EH (cell line): Measurements from ENCODE around the gene C10orf53.
"Not testable (repeated sequence)": the region's sequence is repeated elsewhere in the genome, so short reads cannot be mapped to it uniquely, and the experiment has no call there.

ENCODE experiments used
- DNase-seq: peaks from one replicate; pipeline ENCODE4 v3.0.0-alpha.2; 2015; ENCODE audit warnings: low read depth

Gene C10orf53

GRCh38 chr10:49688261-49688846 lies 8.9 kb downstream of the C10orf53 start:
- no peak for DNase-seq

GRCh38 chr10:49688920-49689319 lies 9.5 kb downstream of the C10orf53 start:
- no peak for DNase-seq

GRCh38 chr10:49689882-49690510 lies 10.5 kb downstream of the C10orf53 start:
- no peak for DNase-seq

- peak; percentile 23 for DNase-seq
Observed at GRCh38 chr10:49690698-49691356, 11.4 kb downstream of the C10orf53 start.

GRCh38 chr10:49691588-49691987 lies 12.1 kb downstream of the C10orf53 start:
- no peak for DNase-seq

GRCh38 chr10:49694466-49694865 lies 15.0 kb downstream of the C10orf53 start:
- DNase-seq: no peak

- DNase-seq: no peak
Observed at GRCh38 chr10:49696311-49696710, 16.9 kb downstream of the C10orf53 start.

GRCh38 chr10:49698679-49699078 lies 19.2 kb downstream of the C10orf53 start:
- no peak for DNase-seq

GRCh38 chr10:49700211-49700610 lies 20.8 kb downstream of the C10orf53 start:
- DNase-seq: no peak

- DNase-seq: no peak
Observed at GRCh38 chr10:49700997-49701396, 21.5 kb downstream of the C10orf53 start.

GRCh38 chr10:49707585-49707984 lies 28.1 kb downstream of the C10orf53 start:
- DNase-seq: no peak

GRCh38 chr10:49709934-49710333 lies 30.5 kb downstream of the C10orf53 start:
- DNase-seq: no peak

GRCh38 chr10:49710966-49711365 lies 31.5 kb downstream of the C10orf53 start:
- no peak for DNase-seq

- no peak for DNase-seq
Observed at GRCh38 chr10:49711481-49711880, 32.0 kb downstream of the C10orf53 start.

- DNase-seq: no peak
Observed at GRCh38 chr10:49713266-49713665, 33.8 kb downstream of the C10orf53 start.

GRCh38 chr10:49715157-49715556 lies 35.7 kb downstream of the C10orf53 start:
- not testable (repeated sequence) for DNase-seq

GRCh38 chr10:49726593-49726992 lies 47.1 kb downstream of the C10orf53 start:
- no peak for DNase-seq

GRCh38 chr10:49733866-49734265 lies 54.4 kb downstream of the C10orf53 start:
- no peak for DNase-seq

- no peak for DNase-seq
Observed at GRCh38 chr10:49734676-49735075, 55.2 kb downstream of the C10orf53 start.

GRCh38 chr10:49735161-49735560 lies 55.7 kb downstream of the C10orf53 start:
- DNase-seq: no peak

GRCh38 chr10:49735848-49736563 lies 56.6 kb downstream of the C10orf53 start:
- DNase-seq: no peak

- no peak for DNase-seq
Observed at GRCh38 chr10:49736564-49737113, 57.2 kb downstream of the C10orf53 start.
